ENCODE measurements around the gene ADGRV1.
"Not testable (repeated sequence)": the region's sequence is repeated elsewhere in the genome, so short reads cannot be mapped to it uniquely, and the experiment has no call there.

ADGRV1 gene

GRCh38 chr5:91052411-91052810 lies 493.8 kb downstream of the ADGRV1 start:
- not testable (repeated sequence) for DNase-seq

GRCh38 chr5:91052977-91053740 lies 494.6 kb downstream of the ADGRV1 start:
- no peak for DNase-seq

- DNase-seq, result no peak
Observed at GRCh38 chr5:91053741-91054025, 495.1 kb downstream of the ADGRV1 start.

- DNase-seq, result no peak
Observed at GRCh38 chr5:91058155-91058554, 499.6 kb downstream of the ADGRV1 start.

- no peak for DNase-seq
Observed at GRCh38 chr5:91058575-91058974, 500.0 kb downstream of the ADGRV1 start.

- DNase-seq, result no peak
Observed at GRCh38 chr5:91059409-91059808, 500.8 kb downstream of the ADGRV1 start.

GRCh38 chr5:91061094-91061493 lies 502.5 kb downstream of the ADGRV1 start:
- DNase-seq, result no peak

GRCh38 chr5:91061946-91062562 lies 503.5 kb downstream of the ADGRV1 start:
- DNase-seq, result no peak

GRCh38 chr5:91063098-91063690 lies 504.6 kb downstream of the ADGRV1 start:
- DNase-seq, result not testable (repeated sequence)

GRCh38 chr5:91065496-91065895 lies 506.9 kb downstream of the ADGRV1 start:
- DNase-seq, result no peak

GRCh38 chr5:91069364-91069763 lies 510.8 kb downstream of the ADGRV1 start:
- no peak for DNase-seq

- DNase-seq, result no peak
Observed at GRCh38 chr5:91070761-91071550, 512.4 kb downstream of the ADGRV1 start.

- no peak for DNase-seq
Observed at GRCh38 chr5:91072881-91073280, 514.3 kb downstream of the ADGRV1 start.

GRCh38 chr5:91074615-91075014 lies 516.0 kb downstream of the ADGRV1 start:
- DNase-seq, result no peak

GRCh38 chr5:91076138-91076537 lies 517.5 kb downstream of the ADGRV1 start:
- no peak for DNase-seq

GRCh38 chr5:91077623-91078022 lies 519.0 kb downstream of the ADGRV1 start:
- no peak for DNase-seq

- no peak for DNase-seq
Observed at GRCh38 chr5:91079037-91079436, 520.4 kb downstream of the ADGRV1 start.

- DNase-seq, result no peak
Observed at GRCh38 chr5:91089758-91090157, 531.2 kb downstream of the ADGRV1 start.

GRCh38 chr5:91090995-91091394 lies 532.4 kb downstream of the ADGRV1 start:
- DNase-seq, result no peak

GRCh38 chr5:91091471-91092234 lies 533.1 kb downstream of the ADGRV1 start:
- DNase-seq, result no peak

GRCh38 chr5:91092859-91093783 lies 534.5 kb downstream of the ADGRV1 start:
- no peak for DNase-seq

- DNase-seq, result no peak
Observed at GRCh38 chr5:91095313-91095712, 536.7 kb downstream of the ADGRV1 start.

All from GDM1 (cell line).